HL-60 (cell line): ENCODE results near the gene SLC17A2.
A peak's percentile ranks its signal among the peaks of the same experiment; 100 is the strongest.

Experiments
- DNase-seq, 2 experiments: peaks; one replicate each; pipeline ENCODE4 v3.0.0-alpha.2; 2010 to 2020; ENCODE audit warnings: low read depth in 1 of 2, low spot score in 1 of 2
- H3K27ac ChIP-seq: fragments of 250-450 bp; sonication (Bioruptor Pico); replicated peaks from 2 replicates; pipeline ENCODE4 v1.5.1; 2020; ENCODE audit warnings: mild to moderate bottlenecking, moderate library complexity
- H3K27me3 ChIP-seq: fragments of 250-450 bp; sonication (Bioruptor Pico); 2 replicates; pipeline ENCODE4 v1.5.1; 2021; ENCODE audit warnings: mild to moderate bottlenecking, moderate library complexity; ENCODE audit not compliant: insufficient read depth, poor library complexity, severe bottlenecking
- H3K4me3 ChIP-seq: replicated peaks from 2 replicates; pipeline ENCODE4 v1.5.1; 2011; ENCODE audit warnings: mild to moderate bottlenecking, control low read depth, low read length; ENCODE audit not compliant: insufficient read depth
- GABPA ChIP-seq: IDR thresholded peaks from 2 replicates; pipeline ENCODE4 v1.6.1; 2012; ENCODE audit warnings: low read depth
- POLR2AphosphoS5 ChIP-seq: IDR thresholded peaks from 2 replicates; pipeline ENCODE4 v1.6.1; 2012; ENCODE audit warnings: low read depth
- SPI1 ChIP-seq: IDR thresholded peaks from 2 replicates; pipeline ENCODE4 v1.6.1; 2012; ENCODE audit warnings: low read depth, mild to moderate bottlenecking, borderline replicate concordance
- TF ChIP-seq, protein P1 (sequence below): IDR thresholded peaks from 2 replicates; pipeline ENCODE4 v1.6.1; 2012; ENCODE audit warnings: low read depth; ENCODE audit not compliant: insufficient replicate concordance
- TF ChIP-seq, protein P2 (sequence below): IDR thresholded peaks from one replicate; pipeline ENCODE4 v1.5.1; 2011; ENCODE audit warnings: low read length, control low read depth, inconsistent platforms; ENCODE audit not compliant: insufficient read depth

The SLC17A2 gene

DNA sequence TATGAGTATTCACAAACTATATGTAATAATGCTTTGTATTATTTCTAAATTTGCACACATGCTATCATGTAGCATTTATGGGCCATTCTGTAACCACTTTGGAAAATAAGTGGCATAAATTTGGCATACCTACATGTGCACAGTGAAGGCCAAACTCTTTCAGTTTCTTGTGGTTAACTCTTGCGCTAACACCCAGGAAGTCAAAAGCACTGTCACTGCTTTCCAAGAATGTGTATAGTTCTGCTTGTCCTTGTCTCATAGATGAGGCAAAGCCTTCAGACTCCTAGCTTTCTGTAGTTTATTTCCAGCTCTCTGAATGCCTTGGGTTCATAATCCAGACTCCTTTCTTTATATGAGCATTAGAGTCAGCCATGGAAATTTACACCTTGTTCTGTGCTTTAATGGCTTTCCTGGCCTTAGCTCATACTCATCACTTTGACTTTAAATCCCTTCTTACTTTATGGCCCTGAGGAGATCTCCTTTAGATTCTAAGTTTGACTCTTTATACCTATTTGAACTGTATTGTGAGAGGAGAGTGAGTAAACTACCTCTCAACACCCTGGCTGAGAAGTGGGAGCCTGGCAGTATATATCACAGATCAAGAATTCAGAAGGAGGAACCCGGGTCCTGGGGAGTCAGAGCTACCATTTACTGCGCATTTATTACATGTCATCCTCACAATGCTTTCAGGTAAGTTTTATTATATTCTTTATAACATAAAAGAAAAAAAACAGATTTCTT lies 55.5 kb downstream of the SLC17A2 start:
- Histone ChIP-seq H3K27me3 (no peaks in the 10 kb centered on the region), H3K4me3 (no peak overlapping the region), H3K27ac (no peak overlapping the region)
- peak in 1 of 2 experiments; percentile 44 for DNase-seq
- no peak for TF ChIP-seq POLR2AphosphoS5

DNA sequence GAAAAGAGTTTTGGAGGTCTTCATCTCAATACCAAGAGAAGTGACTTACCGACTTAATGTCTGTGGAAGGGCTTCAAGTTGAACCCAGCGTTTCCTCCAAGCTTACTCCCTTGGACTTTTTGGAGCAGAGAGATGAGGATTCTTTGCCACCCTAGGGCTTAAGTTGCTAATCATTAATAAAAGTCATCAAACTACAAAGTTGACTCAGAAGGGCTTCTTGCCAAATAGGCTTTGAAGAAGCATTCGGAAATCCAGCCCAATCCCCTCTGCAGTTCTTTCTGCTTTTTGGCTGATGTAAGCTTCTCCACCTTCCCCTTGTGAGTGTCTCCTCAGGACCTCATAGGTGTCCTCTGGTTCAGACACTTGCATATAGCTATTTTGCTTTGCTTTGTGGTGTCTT lies 56.4 kb downstream of the SLC17A2 start, which contains the start of gene SLC17A3:
SLC17A3 (minus strand) TSS at position 126 of the 400 bp plus-strand sequence. CDS start 5,856 bp downstream, outside the sequence.
- TF ChIP-seq, protein P1, sequence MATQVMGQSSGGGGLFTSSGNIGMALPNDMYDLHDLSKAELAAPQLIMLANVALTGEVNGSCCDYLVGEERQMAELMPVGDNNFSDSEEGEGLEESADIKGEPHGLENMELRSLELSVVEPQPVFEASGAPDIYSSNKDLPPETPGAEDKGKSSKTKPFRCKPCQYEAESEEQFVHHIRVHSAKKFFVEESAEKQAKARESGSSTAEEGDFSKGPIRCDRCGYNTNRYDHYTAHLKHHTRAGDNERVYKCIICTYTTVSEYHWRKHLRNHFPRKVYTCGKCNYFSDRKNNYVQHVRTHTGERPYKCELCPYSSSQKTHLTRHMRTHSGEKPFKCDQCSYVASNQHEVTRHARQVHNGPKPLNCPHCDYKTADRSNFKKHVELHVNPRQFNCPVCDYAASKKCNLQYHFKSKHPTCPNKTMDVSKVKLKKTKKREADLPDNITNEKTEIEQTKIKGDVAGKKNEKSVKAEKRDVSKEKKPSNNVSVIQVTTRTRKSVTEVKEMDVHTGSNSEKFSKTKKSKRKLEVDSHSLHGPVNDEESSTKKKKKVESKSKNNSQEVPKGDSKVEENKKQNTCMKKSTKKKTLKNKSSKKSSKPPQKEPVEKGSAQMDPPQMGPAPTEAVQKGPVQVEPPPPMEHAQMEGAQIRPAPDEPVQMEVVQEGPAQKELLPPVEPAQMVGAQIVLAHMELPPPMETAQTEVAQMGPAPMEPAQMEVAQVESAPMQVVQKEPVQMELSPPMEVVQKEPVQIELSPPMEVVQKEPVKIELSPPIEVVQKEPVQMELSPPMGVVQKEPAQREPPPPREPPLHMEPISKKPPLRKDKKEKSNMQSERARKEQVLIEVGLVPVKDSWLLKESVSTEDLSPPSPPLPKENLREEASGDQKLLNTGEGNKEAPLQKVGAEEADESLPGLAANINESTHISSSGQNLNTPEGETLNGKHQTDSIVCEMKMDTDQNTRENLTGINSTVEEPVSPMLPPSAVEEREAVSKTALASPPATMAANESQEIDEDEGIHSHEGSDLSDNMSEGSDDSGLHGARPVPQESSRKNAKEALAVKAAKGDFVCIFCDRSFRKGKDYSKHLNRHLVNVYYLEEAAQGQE = no peak
- TF ChIP-seq, protein P2, sequence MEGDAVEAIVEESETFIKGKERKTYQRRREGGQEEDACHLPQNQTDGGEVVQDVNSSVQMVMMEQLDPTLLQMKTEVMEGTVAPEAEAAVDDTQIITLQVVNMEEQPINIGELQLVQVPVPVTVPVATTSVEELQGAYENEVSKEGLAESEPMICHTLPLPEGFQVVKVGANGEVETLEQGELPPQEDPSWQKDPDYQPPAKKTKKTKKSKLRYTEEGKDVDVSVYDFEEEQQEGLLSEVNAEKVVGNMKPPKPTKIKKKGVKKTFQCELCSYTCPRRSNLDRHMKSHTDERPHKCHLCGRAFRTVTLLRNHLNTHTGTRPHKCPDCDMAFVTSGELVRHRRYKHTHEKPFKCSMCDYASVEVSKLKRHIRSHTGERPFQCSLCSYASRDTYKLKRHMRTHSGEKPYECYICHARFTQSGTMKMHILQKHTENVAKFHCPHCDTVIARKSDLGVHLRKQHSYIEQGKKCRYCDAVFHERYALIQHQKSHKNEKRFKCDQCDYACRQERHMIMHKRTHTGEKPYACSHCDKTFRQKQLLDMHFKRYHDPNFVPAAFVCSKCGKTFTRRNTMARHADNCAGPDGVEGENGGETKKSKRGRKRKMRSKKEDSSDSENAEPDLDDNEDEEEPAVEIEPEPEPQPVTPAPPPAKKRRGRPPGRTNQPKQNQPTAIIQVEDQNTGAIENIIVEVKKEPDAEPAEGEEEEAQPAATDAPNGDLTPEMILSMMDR = no peak
- TF ChIP-seq GABPA = no peak
- no peak for TF ChIP-seq POLR2AphosphoS5
- TF ChIP-seq SPI1 = no peak
- Histone ChIP-seq H3K27me3 (no peaks in the 10 kb centered on the region), H3K27ac (no peak within 1 kb of the TSS), H3K4me3 (no peak within 1 kb of the TSS)
- no peak for DNase-seq

DNA sequence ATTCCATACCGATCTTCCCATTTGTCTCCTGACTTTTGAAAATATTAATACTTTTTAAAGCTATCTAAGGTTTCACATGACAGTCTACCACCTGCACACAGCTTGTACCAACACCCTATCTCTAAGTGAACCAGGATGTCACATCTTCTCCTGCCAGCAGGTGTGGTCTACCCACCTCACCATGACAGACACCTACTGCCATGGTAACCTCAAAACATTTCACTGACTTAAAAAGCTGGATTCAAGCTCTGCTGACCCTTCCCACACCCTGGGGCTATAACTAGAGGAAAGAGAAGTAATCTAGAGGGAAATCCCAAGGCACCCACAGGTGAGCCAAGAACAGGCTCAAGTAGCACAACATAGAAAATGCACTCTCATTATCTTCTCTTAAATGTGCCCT lies 57.7 kb downstream of the SLC17A2 start:
- DNase-seq = no peak
- Histone ChIP-seq H3K27ac (no peak overlapping the region), H3K4me3 (no peak overlapping the region), H3K27me3 (no peaks in the 10 kb centered on the region)
- no peak for TF ChIP-seq GABPA
- no peak for TF ChIP-seq SPI1
- no peak for TF ChIP-seq POLR2AphosphoS5

DNA sequence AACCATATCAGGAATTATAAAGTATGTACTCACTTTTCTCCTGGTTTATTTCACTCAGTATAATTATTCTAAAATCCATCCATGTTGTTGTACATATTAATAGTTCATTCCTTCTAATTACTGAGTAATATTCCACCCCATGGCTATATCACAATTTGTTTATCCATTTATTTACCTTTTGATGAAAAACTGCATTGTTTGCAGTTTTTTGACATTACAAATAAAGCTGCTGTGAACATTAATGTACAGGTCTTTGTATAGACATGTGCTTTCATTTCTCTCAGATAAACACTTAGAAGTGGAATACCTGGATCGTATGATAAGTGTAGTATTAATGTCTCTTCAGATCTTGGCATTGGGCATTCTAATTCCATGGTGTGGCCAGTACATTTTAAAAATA lies 60.7 kb downstream of the SLC17A2 start:
- no peak for TF ChIP-seq POLR2AphosphoS5
- TF ChIP-seq GABPA = no peak
- TF ChIP-seq, protein P1 = no peak
- no peak for DNase-seq
- no peak overlapping the region for H3K4me3 ChIP-seq
- no peak overlapping the region for H3K27ac ChIP-seq
- no peaks in the 10 kb centered on the region for H3K27me3 ChIP-seq

DNA sequence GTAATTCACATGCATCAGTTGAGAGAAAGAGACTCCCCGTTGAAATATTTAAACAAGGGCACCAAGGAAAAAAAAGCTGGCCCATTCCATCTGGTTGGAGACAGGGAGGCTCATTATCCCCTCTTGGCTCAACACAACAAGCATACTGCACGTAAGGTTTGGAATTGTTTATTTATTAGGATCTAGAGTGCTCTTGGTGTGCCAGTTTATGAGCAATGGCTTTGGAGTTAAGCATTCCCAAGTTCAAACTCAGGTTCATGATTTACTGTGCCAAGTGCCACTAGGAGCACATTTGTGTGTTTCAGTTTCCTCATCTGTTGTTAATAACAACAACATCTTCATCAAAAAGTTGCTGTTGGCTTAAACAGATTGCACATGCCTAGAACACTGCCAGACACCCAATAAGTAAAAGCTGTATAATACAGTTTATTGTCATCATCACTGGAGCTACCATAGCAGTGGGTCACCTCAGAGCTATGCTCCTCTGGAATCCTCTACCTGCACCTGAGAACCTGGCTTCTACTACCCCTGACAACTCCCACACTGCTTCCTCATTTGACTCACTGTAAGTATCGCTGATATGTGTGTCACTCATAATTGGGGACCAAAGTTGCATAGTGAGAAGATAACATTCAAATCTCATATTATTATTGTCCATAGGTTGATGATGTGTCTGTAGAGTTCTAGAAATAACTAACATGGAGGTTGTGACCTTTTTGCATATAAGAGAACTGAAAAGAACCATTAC lies 61.9 kb downstream of the SLC17A2 start:
- DNase-seq = no peak
- Histone ChIP-seq H3K4me3 (no peak overlapping the region), H3K27me3 (no peaks in the 10 kb centered on the region), H3K27ac (no peak overlapping the region)
- TF ChIP-seq, protein P1 = no peak
- TF ChIP-seq, protein P2 = no peak
- TF ChIP-seq POLR2AphosphoS5 = no peak
- TF ChIP-seq SPI1 = no peak
- TF ChIP-seq GABPA = no peak
